CD4-positive, alpha-beta T cell treated with Interleukin-21 for 1 hour (primary cell): ENCODE measurements around the gene SPATA13.
"Not testable (repeated sequence)": the region's sequence is repeated elsewhere in the genome, so short reads cannot be mapped to it uniquely, and the experiment has no call there.

Experiments
- DNase-seq: peaks from one replicate; pipeline ENCODE4 v3.0.0-alpha.2; 2020

SPATA13 gene

DNA sequence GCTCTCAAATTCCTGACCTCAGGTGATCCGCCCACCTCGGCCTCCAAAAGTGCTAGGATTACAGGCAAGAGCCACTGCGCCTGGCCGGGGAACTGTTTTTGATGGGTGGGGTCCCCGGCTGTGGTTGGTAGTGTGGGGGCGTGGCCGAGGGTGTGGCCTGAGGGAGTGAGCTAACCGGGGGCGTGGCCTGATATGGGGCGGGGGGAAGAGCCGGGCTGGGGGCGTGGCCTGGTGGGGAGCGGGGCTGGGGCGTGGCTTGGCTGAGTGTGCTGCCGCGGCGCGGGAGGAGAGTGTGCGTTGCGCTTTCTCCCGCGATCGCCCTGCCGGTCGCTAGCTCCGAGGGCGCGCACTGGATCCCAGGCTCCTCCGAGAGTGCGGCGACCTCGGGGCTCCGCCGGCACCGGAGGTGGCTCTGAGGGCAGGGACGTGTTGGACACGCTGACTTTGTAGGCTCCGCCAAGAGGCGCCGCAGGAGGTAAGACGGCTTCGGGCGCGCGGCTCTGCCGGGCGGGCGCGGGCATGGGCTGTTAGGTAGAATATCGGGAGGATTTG is at the start of gene SPATA13:
TSS of gene SPATA13 (plus strand) at position 263 of the 552 bp plus-strand sequence. CDS start 62,210 bp downstream, outside the sequence.
- peak; percentile 93 for DNase-seq

DNA sequence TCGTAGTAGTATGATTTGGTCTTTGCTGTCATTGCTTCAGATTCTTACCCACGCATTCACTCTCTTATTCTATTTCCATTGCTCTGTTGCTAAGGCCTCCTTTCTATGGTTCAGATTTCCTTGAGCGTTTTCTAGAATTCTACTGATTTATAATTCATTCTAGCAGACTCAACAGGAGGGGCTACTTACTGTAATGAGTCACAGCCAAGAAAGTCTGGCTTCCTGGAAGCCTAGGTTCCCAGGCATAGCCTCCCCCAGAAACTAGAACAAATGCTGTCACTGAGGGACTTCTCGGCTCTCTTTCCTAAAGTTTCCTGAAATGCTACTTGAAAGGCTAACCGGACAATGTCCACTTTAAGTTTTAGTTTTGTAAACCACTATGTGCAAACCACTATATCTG is 47.7 kb upstream of the SPATA13 start:
- no peak for DNase-seq

DNA sequence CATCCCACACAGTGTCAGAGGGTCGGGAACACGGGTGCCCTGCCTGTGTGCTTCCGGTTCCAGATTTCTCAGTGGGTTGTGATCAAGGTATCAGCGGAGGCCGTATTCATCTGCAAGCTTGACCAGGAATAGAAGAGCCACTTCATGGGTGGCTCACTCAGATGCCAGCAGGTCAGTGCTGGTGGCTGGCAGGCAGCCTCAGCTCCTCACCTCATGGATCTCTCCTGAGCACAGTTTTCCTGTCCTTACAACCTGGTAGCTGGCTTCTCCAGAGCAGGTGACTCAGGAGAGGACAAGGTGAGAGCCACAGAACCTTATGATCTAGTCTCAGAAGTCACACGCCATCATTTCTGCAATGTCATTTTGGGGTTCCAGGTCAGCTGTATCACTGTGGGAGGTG is 44.8 kb upstream of the SPATA13 start:
- no peak for DNase-seq

DNA sequence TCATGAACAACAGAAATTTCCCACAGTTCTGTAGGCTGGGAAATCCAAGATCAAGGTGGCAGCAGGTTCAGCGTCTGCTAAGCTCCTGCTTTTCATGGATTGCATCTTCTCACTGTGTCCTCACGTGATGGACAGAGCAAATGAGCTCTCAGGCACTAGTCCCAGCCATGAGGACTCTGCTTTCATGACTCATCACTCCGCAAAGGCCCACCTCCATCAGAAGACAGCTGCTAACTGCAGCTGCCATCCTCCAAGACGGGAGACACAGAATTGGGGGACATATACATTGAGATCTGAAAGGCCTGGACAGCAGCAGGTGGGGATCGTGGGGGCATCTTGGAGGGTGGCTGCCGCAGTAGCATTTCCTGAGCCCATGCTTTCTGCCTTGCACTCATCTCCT is 44.4 kb upstream of the SPATA13 start:
- DNase-seq = no peak

DNA sequence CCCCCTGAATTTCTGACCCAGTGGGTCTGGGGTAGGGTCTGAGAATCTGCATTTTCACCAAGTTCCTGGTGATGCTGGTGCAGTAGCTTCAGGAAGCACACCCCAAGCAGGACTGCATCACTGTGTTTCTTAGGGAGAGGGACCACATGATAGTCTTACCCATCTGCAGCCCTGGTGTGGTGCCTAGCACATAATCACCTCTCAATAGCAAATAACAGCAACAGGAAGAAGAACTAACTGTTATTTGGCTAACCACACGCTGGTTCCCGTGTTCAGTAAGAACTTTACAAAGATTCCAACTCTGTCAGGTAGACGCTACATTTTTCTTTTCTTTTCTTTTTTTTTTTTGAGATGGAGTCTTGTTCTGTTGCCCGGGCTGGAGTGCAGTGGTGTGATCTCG is 41.9 kb upstream of the SPATA13 start:
- DNase-seq = no peak

DNA sequence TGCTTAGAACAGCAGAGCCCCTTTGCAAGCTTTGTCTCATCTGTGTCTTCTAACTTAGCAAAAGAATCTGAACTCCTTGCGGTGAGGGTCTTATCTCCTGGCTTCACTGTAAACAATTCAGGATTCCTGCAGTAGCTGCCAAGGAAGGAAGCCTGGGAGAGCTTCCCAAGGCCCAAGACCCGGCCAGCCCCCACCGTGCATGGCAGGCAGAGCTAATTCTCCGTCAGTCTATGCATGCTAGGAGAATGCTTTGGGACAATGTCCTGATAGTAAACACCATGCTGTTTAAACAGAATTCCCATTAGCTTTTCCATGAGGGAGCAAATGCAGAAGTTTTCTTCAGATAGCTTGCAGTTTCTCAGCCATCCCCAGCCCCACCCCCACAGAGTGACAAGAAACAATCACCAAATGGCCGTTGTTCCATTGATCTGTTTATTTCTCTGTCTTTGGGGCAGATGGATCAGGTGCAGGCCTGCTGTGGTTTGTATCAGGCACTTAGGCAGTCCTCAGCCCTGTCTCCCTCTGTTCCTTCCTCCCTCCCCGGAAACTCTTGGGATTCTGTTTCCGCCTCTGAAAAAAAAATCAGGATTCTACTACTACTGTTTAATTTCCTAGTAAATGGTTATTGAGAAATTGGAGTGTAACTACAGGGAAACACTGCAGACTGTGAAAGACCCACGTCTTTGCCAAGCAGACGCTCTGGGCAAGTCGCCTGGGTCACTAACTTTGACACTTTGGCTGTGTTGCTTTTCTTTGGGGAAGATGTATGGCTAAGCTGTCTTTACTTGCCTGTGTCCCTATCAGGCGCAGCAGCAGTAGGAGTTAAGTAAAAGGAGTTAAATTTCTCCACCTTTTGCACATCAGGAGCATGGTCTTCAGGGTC is 40.7 kb upstream of the SPATA13 start:
- DNase-seq = no peak

DNA sequence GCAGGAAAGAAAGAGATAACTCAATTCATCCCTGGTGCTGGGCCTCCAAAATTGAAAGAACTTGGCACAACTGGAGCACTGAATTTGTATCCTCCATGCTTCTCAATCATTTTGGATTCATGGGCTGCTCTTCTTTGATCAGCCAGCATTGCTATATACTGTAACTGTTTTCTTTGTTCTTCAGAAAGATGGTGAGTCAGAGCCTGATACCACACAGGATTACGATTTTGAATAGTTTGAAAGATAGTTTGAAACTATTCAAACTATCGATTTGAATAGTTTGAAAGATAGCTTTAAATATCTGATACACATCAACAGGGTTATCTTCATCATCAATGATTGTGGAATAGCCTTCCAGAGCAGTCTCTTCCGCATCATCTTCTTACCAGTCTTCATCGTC is 38.5 kb upstream of the SPATA13 start:
- DNase-seq = not testable (repeated sequence)

DNA sequence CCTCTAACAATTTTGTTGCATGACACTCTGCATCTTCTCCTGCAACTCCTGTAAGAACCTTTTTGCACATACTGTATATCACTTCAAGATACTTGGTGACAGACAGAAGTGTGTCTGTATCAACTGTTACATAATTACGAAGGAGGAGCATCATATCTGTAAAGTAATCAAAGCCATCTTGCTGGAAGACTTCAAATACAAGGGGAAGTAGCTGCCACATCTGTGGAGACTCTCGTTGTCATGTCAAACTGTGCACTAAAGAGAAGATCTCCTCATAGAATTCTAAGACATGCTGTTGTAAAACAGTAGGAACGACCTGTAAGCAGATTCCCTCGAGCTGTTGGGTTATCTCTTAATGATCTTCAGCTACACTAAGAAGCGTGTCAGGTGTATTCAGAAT is 38.0 kb upstream of the SPATA13 start:
- no peak for DNase-seq

DNA sequence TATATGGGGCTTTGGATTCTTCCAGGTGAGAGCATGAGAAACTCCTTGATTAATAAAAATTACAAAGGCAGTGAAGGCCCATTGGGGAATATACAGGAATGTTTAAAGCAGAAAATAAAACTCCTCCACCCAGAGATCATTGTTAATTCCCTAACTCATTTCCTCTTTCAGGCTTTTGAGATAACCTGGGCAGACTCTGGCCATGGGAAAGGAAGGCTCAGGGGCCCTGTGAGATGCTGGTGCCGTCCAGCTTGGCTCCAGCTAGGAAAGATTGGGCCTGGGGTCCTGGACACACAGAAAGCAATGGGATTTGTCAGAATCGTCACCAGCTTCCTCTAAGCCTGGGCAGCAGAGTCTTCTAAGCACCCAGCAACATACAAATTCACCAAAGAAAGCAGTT is 36.8 kb upstream of the SPATA13 start:
- no peak for DNase-seq

DNA sequence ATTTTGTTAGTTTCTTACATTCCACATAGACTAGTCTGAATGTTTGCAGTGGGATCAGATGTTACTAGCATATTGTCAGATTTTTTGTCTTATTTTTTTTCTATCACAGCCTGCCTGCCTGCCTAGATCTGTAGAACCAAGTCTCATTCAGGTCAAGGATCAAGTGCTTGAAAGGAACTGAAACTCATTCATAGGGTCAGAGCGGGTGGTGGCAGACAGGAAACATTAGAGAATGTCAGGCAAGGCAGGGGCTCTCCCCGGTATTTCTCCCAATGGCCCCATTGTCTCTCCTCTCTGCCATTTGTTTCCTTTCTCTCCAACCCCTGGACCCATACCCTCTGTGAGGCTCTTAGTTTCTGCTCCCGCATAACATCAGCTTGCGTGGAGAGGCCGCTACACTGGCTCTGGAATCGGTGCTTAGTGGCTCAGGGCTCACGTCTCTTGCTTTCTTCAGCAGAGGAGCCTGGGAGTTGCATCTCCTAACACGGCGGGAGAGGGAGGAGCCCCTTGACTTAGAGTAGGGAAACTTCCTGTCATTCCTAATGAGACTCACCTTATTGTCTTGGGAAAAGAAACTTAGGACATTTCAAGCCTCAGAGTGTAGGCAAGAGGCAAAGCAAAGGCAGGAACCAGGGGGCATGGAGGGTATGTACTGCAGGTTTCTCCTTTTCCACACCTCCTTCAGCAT is 35.6 kb upstream of the SPATA13 start:
- no peak for DNase-seq

DNA sequence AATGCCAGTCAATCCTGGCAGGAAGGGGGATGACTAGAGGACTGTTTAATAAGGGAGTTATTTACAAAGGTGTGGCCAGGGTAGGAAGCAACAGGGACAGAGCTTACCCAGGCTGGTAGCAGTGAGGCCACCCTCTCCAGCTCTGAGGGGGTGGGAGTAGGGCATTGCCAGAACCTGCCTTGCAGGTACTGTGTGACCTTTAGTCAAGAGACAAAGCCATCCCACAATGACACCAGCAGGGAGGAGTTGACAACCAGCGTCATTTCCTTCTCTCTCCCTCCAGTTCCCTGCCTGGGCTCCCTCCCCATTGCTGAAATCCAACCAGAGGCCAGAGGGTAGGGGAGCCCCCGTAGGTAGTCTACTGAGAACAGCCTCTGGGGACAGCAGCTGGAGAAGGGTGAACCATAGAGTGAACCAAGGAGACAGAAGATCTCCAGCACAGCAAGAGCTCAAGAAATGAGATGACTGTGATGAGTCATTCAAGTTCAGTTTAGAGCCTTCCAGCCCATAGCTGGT is 33.3 kb upstream of the SPATA13 start:
- no peak for DNase-seq

DNA sequence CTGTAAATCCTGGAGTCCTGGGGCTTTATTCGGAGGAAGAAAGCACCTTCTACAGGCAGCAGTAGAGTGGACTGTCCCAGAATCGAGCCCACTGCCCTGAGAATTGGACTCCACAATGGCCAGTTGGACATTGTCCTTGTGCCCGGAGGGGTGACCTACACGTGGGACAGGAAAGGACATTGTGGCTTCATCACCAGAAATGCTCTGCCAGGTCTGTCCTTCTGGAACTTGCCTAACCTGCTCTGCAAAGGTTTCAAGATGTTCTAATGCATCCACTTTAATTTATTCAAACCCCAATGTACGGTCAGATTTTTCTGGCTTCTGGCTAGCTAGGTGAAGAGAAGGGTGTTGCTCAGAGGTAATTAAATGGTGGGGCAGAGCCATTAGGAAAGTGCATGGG is 32.4 kb upstream of the SPATA13 start:
- no peak for DNase-seq

DNA sequence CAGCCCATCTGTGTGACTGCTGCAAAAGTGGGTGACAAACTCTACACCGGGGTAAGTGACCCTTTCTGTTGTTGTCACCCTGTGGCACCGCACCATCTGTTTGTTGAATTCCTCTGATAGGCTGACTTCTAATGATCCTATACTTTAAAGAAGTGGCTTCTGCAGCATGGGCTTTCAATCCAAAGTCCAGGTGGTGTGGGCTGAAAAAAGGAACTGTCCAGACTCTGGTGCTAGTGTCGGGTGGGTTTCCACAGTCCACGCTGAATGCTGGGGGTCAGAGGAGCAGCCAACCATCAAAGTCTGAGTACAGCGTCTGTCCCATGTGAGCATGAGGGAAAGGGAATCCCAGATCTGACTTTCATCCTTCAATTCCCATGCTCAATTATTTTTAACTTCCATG is 31.6 kb upstream of the SPATA13 start:
- no peak for DNase-seq

DNA sequence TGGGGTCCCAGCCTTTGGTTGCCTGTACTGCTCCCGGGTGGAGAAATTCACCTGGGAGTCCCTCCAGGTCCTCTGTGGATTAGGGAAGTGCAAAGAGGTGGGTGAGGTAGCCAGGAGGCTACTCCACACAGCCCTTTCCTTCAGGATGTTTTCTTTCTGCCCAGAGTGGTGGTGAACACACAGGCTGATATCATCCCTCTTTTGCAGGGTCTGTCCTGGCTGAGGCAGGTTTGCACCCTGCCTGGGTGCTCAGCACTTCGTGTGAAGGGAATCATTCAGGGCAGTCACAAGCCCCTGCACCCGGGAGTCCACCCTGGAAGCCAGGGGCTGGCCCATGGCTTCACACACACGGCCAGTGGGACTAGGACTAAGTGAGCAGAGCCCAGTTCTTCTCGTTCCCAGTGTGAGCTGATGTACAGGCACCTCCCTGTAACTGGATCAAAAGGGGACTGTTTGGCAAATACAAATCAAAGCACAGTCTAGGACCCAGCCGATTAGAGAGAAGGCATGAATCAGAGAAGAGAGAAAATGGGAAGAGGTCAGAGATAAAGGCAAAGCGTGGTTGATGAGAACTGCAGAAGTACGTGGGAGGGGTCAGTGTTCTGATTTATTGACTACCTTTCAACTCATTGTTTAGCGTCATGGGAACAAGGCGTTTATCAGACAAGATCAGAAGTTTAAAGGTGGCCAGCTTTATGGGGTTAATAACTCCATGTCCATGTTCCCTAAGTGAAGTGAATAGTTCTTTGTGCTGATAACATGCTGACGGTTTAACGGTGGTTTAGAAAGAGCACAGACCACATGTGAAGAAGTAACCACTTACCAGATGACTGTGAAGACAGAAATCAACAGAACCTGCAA is 30.4 kb upstream of the SPATA13 start:
- DNase-seq = no peak

DNA sequence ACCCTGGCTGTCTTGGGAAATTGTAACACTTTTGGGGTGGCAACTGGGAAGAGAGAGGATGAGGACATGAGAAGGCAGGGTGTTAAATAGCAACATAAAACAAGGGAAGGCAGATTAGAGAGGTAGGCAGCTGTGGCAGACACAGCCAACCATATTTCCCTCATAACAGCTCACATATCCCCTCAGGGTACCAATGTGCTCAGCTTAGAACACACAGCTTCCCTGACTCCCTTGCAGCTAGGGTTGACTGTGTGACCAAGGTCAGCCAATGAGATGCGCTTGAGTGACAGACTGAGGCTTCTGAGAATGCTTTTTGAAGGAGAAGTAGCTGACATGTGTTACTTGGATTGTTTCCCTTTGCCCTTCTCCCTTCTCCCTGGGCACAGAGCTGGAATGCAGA is 28.8 kb upstream of the SPATA13 start:
- DNase-seq = no peak

DNA sequence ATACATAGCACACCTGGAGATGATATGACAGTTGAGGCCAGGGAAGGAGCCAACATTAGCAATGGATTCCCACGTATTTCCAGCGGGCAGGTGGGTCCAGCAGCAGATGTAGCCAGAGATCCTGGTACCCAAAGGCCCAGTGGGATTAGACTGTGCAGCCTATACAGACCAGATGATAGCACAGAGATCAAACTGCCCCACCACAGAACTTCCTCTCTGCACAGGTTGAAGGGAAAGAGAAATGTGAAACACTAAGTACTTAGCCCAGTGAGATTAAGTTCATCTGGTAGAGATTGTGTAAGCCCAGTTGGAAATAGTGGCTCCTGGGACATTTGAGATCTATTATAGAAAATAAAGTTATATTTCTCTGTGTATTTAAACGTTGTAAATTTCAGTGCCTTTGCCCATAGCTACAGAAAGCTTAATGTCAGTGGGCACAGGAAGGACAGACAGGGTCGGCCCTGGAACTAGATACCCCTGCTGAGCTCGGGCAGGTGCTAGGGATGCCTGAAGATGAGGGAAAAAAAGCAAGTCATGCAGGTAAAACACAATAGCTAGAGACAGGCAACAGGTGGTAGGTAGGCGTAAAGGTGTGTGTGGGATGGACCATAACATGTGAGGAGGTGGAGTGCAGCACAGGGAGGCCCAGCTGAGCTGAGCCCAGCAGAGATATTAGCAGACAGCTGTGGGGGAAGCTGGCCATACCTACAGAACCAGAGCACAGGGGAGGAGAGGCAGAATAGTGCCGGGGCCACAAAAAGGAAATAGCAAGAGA is 27.3 kb upstream of the SPATA13 start:
- DNase-seq = no peak

DNA sequence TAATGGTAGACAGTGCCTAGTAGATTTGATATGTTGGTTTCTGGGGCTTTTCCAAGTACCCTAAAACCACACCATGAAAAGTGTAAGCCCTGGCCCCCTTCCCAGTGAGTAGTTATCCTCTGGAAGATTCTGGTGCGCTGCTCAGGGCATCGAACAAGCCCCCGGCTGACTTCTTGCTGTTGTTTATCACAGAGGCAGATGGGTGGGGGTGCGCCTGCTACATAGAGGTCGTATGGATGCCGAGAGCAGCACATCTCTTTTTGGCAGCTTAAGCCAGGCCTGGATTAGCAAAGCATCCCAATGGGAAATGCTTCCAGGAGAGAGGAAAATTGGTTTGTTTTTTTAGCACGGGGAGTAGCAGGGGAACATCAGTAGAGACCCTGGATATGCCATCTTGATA is 26.3 kb upstream of the SPATA13 start:
- no peak for DNase-seq

DNA sequence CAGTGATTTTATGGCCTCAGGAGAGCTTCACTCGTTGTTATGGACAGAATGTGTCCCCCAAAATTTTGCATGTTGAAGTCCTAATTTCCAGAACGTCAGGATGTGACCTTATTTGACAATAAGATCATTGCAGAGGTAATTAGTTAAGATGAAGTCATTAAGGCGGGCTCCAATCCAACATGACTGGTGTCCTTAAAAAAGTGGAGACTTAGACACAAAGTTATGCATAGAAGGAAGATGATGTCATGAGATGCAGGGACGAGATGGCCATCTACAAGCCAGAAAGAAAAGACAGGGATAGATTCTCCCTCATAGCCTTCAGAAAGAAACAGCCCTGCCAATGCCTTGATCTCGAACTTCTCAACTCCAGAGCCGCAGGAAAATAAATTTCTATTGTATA is 25.8 kb upstream of the SPATA13 start:
- no peak for DNase-seq

DNA sequence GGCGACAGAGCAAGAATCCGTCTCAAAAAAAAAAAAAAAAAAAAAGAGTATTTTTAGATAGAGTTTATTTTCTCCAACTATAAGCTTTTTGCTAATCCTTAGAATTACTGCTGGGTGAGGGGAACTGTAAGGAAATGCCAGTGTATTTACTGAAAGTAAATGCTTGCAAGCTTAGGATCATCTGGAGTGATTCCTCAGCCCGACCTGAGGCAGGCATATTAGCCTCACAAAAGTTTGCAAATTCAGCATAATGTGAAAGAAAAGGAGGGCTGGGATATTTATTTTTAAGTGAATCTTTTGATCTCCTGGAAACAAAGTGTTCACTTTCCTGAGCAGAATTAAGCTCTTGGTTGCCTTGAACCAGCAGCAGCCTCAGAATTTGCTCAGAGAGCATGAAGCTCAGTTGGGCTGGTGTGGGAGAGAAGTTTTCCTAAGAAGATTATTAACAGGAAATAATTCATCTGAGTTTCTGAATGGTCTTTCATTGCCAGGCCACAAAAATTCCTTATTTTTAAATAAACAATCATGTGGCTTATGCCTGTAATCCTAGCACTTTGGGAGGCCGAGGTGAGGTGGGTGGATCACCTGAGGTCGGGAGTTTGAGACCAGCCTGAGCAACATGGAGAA is 24.7 kb upstream of the SPATA13 start:
- no peak for DNase-seq

DNA sequence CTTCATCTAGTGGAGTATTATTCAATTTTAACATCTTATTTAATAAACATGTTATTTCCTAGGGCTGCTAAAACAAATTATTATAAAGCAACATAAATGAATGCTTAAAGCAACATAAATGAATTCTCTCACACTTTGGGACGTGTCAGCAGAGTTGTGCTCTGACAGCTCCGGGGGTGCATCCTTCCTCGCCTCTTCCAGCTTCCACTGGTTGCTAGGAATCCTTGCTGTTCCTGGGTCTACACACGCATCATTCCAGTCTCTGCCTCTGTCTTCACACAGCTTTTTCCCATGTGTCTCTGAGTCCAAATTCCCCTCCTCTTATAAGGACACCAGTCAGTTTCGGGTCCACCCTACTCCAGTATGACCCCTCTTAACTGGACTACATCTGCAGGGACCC is 21.6 kb upstream of the SPATA13 start:
- no peak for DNase-seq

DNA sequence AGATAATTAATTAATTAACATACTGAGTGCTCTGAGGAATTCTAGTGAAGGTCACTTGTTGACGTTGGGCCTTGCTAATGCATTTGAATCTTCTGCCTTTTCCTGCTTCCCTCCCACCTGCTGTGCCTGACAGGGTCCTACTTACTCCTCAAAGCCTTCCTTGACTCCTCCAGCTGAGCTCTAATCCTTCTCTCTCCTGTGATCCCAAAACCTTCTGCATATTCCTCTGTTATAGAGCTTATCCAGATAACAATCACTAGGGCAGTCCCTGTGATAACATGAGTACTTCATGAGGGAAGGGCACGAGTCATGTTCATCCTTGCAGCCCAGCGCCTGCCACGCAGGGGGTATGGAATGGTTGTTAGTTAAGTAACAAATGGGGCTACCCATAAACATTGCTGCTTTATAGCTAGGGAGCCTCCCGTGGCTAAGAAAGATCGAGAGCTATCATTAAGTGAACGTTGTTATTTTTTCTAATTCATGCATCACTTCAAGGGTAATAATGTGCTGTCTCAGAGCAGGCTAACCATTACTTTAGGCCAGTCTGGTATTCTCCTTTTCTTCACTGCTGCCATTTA is 19.1 kb upstream of the SPATA13 start:
- no peak for DNase-seq
